HG03103 (cell line): ENCODE measurements around the gene MAP4K3.
"Not testable (repeated sequence)": the region's sequence is repeated elsewhere in the genome, so short reads cannot be mapped to it uniquely, and the experiment has no call there.

Source experiments
- ATAC-seq: cut with Tn5 transposase; IDR thresholded peaks from one replicate; pipeline ENCODE4 v1.9.1; 2021; ENCODE audit warnings: low read depth; ENCODE audit not compliant: unreplicated experiment

The MAP4K3 gene

DNA sequence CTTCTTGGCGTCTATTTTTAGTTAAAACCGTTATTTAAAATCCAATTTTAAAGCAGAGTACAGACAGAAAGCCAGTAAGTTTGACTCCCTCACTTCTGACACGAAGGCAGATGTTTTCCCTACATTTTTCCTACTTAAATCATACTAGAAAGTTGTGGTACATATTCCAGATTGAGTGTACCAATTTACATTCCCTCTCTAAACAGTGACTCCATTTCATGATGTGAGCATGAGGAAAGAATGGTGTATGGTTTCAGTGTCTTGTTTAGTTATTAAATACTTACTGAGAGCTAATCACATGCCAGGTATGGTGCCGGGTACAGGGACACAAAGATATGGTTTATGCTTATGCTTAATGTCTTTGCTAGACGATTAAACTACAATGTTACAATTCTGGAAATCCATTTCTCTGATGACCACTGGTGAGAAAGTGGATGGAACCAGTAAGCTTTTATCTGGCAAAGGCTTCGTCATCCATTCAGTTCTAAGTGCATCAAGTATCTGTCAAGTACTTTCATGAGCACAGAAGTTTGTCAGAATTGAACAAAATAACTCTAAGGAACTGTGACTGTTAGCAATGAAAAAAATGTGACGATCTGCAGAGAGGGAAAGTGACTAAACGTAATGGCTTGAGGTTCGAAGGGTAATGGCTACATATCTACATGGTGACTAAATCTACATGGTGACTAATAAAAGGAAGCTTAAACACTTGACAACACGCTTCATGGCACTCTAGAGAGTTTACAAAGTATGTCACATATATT lies 25.7 kb downstream of the MAP4K3 start:
- ATAC-seq, result no peak

DNA sequence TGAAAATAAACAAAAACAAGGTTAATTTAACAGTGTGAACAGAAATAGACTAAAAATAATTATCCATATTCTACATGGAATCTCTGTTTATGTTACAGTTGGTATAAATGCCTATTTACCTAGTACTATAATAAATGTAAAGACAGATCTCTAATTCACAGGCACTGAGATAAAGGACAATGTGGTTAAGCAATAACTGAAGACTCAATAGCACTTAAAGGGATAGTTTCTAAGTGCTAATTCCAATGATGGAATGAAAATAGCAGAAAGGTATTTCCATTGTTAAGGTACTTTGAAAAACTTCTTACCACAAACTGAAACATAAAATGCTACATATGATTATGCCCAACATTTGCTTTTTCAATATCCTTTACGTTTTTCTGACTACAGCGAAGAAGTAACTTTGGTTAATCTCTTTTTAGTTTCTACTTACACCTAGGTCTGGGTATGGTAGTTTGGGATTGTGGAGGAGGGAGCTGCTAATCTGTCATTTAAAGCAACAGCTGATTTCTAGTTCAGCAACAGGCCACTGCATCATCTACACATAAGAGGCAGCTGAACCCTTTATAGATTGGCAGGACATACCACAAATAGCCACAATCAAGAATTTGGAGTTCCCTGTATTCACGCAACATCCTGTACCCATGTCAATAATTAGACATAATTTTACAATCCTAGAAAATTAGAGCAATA lies 27.2 kb downstream of the MAP4K3 start:
- ATAC-seq, result no peak

DNA sequence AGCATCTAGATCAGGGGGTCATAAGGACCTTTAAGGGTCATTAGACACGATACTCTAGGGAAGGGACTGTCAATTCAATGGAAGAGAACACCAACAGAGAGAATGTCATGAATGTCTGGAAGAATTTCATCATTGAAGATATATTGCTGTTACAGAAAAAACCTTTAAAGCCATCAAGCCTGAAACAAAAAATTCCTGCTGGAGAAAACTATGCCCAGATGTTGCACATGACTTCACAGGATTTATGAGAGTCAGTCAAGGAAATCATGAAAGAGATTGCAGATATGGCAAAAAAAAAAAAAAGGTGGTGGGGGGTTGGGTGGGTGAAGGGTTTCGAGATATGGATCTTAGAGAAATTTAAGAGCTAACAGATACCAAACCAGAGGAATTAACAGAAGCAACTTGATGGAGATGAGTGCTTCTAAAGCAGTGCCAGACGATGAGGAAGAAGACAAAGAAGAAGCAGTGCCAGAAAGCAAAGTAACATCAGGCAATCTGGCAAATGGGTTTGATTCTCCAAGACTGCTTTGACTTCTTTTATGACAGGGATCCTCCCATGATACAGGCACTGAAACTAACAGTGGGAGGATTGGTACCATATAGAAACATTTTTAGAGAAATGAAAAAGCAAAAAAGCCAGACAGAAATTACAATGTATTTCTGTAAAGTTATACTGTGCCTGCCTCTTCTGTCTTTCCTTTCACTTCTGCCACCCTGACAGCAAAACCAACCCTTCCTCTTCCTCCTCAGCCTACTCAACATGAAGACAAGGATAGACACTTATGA lies 28.5 kb downstream of the MAP4K3 start:
- no peak for ATAC-seq

DNA sequence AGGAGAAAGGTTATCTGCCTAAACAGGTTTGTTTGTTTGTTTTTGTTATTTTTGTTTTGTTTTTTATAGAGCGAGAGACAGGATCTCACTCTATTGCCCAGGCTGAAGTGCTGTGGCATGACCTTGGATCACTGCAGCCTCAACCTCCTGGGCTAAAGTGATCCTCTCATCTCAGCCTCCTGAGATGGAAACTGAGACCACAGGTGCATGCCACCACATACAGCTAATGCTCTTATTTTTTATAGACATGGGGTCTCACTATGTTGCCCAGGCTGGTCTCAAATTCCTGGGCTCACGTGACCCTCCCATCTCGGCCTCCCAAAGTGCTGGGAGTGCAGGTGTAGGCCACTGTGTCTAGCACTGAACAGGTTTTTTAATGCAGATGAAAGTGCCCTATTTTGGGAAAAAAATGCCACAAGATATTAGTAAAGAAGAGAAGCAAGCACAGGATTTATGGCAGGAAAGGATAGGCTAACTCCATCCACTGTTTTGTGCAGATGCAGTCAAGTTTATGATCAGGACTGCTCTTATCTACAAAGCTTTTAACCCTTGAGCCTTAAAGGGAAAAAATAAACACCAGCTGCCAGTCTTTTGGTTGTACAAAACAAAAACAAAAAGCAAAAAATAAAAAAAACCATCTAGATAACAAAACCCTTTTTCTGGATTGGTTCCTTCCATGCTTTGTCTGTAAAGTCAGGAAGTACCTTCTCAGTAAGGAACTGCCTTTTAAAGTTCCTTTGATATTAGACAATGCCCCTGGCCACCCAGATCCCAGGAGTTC lies 29.4 kb downstream of the MAP4K3 start:
- ATAC-seq, result no peak

DNA sequence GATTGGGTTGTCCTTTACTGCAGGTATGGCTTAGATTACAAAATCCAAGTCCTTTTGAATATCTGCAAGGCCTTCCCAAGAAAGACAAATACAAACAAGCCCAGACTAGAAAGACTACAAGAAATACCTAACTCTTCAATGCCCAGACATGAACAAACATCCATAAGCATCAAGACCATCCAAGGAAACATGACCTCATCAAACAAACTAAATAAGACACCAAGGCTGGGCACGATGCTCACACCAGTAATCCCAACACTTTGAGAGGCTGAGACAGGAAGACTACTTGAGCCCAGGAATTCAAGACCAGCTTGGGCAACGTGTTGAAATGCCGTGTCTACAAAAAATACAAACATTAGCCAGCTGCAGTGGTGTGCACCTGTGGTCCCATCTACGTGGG lies 31.7 kb downstream of the MAP4K3 start:
- no peak for ATAC-seq

DNA sequence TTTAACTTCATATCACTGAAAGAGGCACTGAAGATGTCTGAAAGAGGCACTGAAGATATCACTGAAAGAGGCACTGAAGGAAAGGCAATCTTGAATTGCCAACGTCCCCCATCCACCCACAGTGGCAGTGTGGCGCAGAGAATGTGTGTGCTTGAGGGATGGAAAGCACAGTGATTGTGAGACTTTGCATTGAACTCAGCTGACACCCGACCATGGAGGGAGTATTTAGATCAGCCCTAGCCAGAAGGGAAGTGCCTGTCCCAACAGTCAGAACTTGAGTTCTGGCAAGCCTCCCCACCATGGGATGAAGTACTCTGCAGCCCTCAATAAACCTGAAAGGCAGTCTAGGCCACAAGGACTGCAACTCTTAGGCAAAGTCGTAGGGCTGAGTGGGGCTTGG lies 33.8 kb downstream of the MAP4K3 start:
- ATAC-seq, result no peak

DNA sequence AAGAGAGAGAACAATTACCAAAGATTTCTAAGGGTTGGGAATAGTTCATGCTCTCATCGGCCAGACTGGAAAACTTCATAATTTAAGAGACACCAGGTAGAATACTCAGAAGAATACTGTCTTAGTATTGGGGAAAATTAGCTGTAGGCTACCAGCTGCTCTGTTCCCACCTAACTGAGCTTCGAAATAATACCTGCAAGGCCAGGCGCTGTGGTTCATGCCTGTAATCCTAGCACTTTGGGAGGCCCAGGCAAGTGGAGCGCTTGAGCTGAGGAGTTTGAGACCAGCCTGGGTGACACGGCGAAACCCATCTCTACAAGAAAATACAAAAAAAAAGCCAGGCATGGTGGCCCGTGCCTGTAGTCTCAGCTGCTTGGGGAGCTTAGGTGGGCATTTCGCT lies 35.8 kb downstream of the MAP4K3 start:
- ATAC-seq, result no peak

DNA sequence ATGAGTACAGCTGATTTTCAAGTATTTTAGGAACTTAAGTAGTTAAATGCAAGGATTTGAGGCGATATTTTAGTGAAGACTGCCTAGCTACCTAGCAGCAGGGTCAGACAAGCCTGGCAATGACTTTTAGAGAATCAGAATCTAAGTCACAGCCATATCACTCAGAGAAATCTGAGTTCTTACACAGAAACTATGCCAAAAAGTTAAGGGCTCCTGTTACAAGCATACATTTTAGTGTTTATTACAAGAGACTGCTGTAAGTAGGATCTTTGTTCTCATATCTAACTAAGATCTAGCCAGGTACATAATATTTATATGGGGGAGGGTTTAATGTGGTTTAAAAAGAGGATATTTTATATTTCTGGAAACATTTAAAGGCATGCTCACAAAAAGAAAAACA lies 37.5 kb downstream of the MAP4K3 start:
- no peak for ATAC-seq

DNA sequence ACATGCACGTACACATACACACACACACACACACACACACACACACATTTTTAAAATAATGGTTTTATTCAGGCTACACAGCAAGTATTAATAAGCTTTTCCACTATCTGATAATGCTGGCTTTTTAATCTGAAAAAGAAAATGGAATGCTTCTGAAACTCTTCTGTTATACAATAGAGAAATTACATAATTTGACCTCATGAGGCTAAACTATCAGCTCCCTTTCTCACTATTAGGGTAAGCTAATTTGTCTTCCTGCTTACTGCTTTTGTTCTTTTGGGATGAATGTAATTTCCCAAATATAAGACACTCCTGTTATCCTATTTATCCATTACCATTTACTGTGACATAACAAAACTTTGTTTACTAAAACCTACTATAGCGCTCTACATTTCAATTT lies 41.8 kb downstream of the MAP4K3 start:
- no peak for ATAC-seq

DNA sequence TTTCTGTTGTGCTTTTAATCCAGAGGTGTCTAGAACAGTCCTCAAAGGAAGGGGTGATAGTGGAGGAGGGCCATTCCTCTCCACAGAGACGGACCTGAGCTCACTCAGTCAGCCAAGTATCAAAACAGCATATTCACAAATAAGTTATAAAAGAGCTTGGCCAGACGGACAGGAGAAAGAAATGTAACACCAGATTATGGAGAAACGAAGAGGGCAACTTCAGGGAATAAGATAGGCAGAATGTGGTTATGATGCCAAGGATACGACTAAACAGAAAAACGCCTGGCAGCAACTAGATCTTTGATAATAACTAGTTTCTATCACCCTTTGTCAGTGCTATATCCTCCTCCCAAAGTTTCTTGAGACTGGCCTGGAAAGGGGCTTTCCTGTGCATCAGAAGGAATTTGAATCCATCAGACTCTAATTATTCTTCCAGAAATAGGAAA lies 42.5 kb downstream of the MAP4K3 start:
- no peak for ATAC-seq

DNA sequence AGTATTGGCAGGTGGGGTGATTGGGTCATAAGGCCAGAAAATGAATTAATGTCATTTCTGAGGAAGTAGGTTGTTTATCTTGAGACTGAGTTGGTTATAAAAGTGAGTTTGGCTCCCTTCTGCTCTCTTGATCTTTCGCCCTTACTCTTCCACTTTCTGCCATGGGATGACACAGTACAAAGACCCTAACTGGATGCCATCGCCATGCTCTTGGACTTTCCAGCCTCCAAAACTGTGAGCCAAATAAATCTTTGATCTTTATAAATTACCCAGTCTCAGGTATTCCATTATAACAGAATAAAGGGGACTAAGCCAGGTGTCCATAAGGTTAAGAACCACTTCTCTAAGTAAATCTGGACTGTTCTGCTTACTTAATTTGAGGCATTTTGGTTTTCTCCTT lies 44.4 kb downstream of the MAP4K3 start:
- no peak for ATAC-seq

DNA sequence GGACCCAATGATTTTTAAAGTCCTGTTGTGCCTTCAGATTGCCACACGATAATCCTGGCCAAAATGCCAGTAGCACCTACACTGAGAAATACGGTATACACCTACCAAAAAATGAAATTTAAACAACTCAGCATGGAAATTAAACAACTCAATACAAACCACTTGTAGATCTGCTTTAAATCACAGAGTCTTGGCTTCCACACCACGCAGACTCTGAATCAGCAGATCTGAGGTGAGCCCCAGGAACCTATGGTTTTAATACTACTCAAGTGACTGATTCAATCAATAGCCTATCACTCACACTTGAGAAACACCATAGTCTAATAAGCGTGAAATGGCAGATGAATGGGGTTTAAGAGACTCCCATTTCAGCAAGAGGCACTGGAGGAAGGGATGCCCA lies 46.9 kb downstream of the MAP4K3 start:
- no peak for ATAC-seq

DNA sequence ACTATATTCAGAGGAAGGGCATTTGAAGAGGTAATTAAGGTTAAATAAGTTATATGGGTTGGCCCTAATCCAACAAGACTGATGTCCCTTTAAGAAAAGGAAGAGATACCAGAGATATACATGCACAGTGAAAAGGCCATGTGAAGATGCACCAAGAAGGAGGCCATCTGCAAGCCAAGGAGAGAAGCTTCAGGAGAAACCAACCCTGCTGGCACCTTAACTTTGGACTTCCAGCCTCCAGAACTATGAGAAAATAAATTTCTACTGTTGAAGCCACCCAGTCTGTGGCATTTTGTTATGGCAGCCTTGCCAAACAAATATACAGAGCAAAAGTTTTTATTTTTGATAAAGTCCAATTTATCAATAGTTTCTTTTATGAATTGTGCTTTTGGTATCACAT lies 51.0 kb downstream of the MAP4K3 start:
- no peak for ATAC-seq

DNA sequence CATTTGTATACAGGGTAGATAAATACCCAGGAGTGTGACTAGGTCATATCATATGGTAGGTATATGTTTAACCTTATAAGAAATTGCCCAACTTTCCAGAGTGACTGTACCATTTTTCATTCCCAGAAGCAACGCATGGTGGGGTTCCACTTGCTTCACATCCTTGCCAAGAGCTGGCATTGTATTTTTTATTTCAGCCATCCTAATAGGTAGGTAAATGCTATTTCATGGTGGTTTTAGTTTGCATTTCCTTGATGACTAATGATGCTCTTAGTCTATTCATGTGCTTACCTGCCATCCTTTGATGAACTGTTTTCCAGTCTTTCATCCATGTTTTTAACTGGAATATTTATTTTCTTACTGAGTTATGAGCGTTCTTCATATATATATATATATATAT lies 51.9 kb downstream of the MAP4K3 start:
- no peak for ATAC-seq

DNA sequence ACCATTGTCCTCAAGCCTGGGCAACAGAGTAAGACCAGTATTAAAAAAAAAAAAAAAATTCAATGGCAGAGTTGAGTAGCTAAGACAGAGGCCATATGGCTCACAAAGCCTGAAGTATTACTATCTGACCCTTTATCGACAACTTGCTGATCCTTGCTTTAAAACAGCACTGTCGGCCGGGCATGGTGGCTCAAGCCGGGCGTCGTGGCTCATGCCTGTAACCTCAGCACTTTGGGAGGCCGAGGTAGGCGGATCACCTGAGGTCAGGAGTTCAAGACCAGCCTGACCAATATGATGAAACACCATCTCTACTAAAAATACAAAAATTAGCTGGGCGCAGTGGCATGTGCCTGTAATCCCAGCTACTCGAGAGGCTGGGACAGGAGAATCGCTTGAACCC lies 53.0 kb downstream of the MAP4K3 start:
- ATAC-seq, result not testable (repeated sequence)

DNA sequence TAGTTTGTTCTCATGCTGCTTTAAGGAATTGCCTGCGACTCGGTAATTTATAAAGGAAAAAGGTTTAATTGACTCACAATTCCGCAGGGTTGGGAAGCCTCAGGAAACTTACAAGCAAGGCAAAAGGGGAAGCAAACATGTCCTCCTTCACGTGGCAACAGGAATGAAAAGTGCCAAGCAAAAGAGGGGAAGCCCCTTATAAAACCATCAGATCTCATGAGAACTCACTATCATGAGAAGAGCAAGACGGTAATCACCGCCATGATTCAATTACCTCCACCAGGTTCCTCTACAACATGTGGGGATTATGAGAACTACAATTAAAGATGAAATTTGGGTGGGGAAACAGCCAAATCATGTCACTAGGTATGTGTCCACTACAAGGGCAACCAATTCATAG lies 53.9 kb downstream of the MAP4K3 start:
- no peak for ATAC-seq

DNA sequence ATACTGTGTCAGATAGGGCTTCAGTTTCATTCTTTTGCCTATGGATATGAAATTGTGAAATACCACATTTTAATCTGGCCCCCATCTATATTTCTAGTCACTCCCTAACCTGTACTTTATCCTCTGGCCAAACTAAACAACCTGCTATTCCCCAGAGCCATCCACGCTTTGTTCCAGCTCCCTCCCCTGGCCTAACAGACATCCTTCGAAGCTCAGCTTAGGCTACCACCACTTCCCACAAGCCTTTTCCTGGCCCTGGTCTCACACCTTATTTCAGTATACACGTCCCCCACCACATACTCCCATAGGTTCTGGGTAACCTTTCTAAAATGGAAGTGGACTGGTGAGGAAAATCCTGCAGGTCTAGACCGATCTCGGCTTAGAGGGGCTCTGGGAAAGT lies 55.4 kb downstream of the MAP4K3 start:
- ATAC-seq, result no peak

DNA sequence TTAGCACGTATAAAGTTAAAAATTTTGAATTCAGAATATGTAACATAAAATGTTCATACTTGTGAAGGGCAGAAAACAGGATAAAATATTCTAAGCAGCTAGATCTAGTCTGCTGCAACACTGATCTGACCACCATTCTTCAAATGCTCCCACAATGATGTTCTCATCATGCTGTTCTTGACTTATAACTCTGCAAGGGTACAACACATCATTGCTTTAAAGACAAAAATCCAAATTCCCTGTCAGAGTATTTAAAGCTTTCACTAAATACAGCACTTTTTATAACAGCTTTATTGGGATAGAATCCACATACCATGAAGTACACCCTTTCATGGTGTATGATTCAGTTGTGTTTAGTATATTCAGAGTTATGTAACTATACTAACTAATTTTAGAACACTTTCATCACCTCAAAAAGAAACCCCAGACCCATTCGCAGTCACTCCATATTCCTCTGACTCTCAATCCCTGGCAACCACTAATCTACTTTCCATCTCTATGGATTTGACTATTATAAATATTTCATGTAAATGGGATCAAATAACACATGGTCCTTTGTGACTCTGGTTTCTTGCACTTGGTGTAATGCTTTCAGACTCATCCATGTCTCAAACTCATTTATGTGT lies 56.4 kb downstream of the MAP4K3 start:
- no peak for ATAC-seq

DNA sequence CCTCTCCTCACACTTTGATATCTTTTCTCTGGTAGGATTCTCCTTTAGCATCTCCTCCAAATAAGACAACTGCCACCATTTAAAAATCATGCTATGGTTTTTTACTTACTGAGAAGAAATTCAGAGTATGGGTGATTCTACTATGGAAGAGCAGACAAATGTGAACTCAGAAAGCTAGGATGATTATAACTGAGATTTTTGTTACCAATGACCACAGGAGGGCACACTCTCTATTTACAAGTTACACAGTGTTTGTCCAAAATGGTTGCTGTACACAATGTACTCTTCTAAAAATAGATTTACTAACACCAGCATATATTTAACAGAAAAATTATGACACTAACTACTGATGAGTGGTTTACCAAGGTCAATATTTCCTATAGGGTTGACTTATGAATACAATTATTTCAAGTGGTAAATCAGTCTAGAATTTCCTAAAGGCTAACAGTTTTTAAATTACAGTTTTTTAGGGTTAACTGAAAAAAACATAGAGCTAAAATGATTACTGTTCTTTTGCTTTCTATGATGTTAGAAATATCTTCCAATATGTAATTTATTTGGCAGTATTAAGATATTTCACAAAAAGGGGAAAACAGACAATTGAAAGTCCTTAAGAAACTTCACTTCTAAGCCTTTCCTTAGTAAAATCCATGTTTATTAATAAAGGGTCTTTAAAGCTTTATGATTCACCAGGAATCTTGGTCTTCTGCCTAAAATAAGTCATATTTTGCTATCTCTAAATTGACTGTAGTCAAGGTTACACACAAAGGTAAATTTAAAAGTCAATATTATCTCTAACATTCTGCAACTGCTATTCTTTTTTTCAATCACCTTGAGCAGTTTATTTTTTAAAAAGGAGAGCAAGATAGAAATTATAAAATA lies 57.2 kb downstream of the MAP4K3 start:
- ATAC-seq, result peak; percentile 66
